B cell (primary cell): ENCODE results near the gene PLCB4. TPM values are rescaled to one million over a fixed set of nuclear protein-coding genes. Genes with fewer than 3 reads are reported as not detected.

ENCODE experiments used
- ATAC-seq: fragments of 200-7000 bp; cut with Tn5 transposase; one replicate; pipeline ENCODE4 v1.10.0; 2021; ENCODE audit warnings: low read depth, mild to moderate bottlenecking, moderate number of reproducible peaks, moderate library complexity
- CTCF ChIA-PET: fragments of 350-600 bp; sonication (Branson Sonifier 250); formaldehyde crosslinking; loops from one replicate; lab custom pipeline; 2021; ENCODE audit warnings: antibody characterized with exemption, inconsistent platforms; lab: Charles Lee
- POLR2A ChIA-PET: fragments of 350-600 bp; sonication (Branson Sonifier 250); formaldehyde crosslinking; loops from one replicate; lab custom pipeline; 2021; ENCODE audit warnings: antibody characterized with exemption; lab: Charles Lee
- DNase-seq: peaks from one replicate; pipeline ENCODE4 v3.0.0; 2013
- H2AFZ ChIP-seq: 2 replicates; pipeline ENCODE4 v1.6.1; 2012; ENCODE audit warnings: mild to moderate bottlenecking, low read depth, low read length; ENCODE audit not compliant: insufficient read depth, poor library complexity, severe bottlenecking
- H3K27ac ChIP-seq, 2 donors: 1 replicate in 1 of 2; 2 replicates in 1 of 2; pipeline ENCODE4 v1.5.1; 2012 to 2013; ENCODE audit warnings: low read length in 2 of 2, mild to moderate bottlenecking in 2 of 2, moderate library complexity in 1 of 2
- H3K27me3 ChIP-seq, 4 experiments: fragments of 200-600 bp in 1 of 4; sonication (generic) in 1 of 4; replicated peaks in 1 of 4; 1 replicate in 2 of 4; 2 replicates in 2 of 4; pipeline versions ENCODE4 v1.6.1 to v1.7.0; 2013 to 2016; ENCODE audit warnings: low read length in 3 of 4, mild to moderate bottlenecking in 2 of 4, mixed read lengths in 1 of 4, moderate library complexity in 1 of 4; ENCODE audit not compliant: insufficient read depth in 4 of 4, control insufficient read depth in 3 of 4; ENCODE audit errors: control extremely low read depth in 1 of 4
- H3K36me3 ChIP-seq, 2 experiments: replicated peaks in 1 of 2; 1 replicate in 1 of 2; 2 replicates in 1 of 2; pipeline versions ENCODE4 v1.6.1 to v1.7.1; 2013; ENCODE audit warnings: low read length in 1 of 2; ENCODE audit not compliant: insufficient read depth in 2 of 2, control insufficient read depth in 1 of 2; ENCODE audit errors: control extremely low read depth in 1 of 2, extremely low read depth in 1 of 2
- H3K4me1 ChIP-seq, 2 donors: fragments of 200-600 bp in 1 of 2; sonication (generic) in 1 of 2; 1 replicate in 1 of 2; 2 replicates in 1 of 2; pipeline versions ENCODE4 v1.5.1 to v1.6.1; 2013 to 2017; ENCODE audit warnings: low read length in 2 of 2; ENCODE audit not compliant: control insufficient read depth in 2 of 2, insufficient read depth in 2 of 2
- H3K4me2 ChIP-seq: replicated peaks from 2 replicates; pipeline ENCODE3; 2012; ENCODE audit warnings: mild to moderate bottlenecking, low read depth, low read length; ENCODE audit not compliant: poor library complexity, severe bottlenecking
- H3K4me3 ChIP-seq, 5 experiments: fragments of 200-600 bp in 1 of 5; sonication (generic) in 1 of 5; 1 replicate in 3 of 5; 2 replicates in 2 of 5; pipeline versions ENCODE4 v1.5.1 to v1.7.0; 2011 to 2016; ENCODE audit warnings: low read length in 4 of 5, mild to moderate bottlenecking in 4 of 5, low read depth in 2 of 5, control low read depth in 1 of 5, moderate library complexity in 1 of 5; ENCODE audit not compliant: insufficient read depth in 1 of 5; ENCODE audit errors: control extremely low read depth in 1 of 5, extremely low read depth in 1 of 5
- H3K79me2 ChIP-seq: fragments of 200-600 bp; sonication (generic); one replicate; pipeline ENCODE4 v1.6.0; 2016; ENCODE audit warnings: low read length; ENCODE audit not compliant: control insufficient read depth, insufficient read depth
- H3K9ac ChIP-seq: fragments of 200-600 bp; sonication (generic); 2 replicates; pipeline ENCODE4 v1.6.1; 2017; ENCODE audit warnings: mild to moderate bottlenecking, low read length, moderate library complexity
- H3K9me3 ChIP-seq, 3 donors: one replicate each; pipeline versions ENCODE4 v1.6.1 to v1.7.1; 2013; ENCODE audit warnings: low read length in 2 of 3; ENCODE audit not compliant: control insufficient read depth in 2 of 3, insufficient read depth in 1 of 3; ENCODE audit errors: control extremely low read depth in 1 of 3
- H4K20me1 ChIP-seq: 2 replicates; pipeline ENCODE4 v1.6.0; 2012; ENCODE audit warnings: mild to moderate bottlenecking, low read length; ENCODE audit not compliant: insufficient read depth, control insufficient read depth, poor library complexity, severe bottlenecking
- H3K27ac Mint-ChIP-seq: one replicate; pipeline ENCODE4 v1.8.0; 2021; ENCODE audit warnings: mixed read lengths
- H3K27me3 Mint-ChIP-seq: one replicate; pipeline ENCODE4 v1.8.0; 2021; ENCODE audit warnings: mixed read lengths
- H3K4me1 Mint-ChIP-seq: one replicate; pipeline ENCODE4 v1.8.0; 2021; ENCODE audit warnings: mixed read lengths
- H3K4me3 Mint-ChIP-seq: one replicate; pipeline ENCODE4 v1.8.0; 2021; ENCODE audit warnings: mixed read lengths
- H3K9me3 Mint-ChIP-seq: one replicate; pipeline ENCODE4 v1.8.0; 2022; ENCODE audit warnings: mixed read lengths; ENCODE audit not compliant: insufficient read depth
- CTCF ChIP-seq: fragments of 200-600 bp; IDR thresholded peaks from one replicate; pipeline ENCODE4 v1.8.0; 2022; ENCODE audit warnings: antibody characterized with exemption, mild to moderate bottlenecking
- EZH2 ChIP-seq: IDR thresholded peaks from 2 replicates; pipeline ENCODE4 v1.6.1; 2012; ENCODE audit warnings: borderline replicate concordance, low read depth, mild to moderate bottlenecking, moderate library complexity, low read length; ENCODE audit not compliant: insufficient read depth, poor library complexity, severe bottlenecking
- WGBS: methylation state at CpG from one replicate; pipeline ENCODE4 v1.1.5; 2013; ENCODE audit warnings: missing lambda C conversion rate; ENCODE audit not compliant: insufficient coverage; 5-methylcytosine and 5-hydroxymethylcytosine counted together
- intact Hi-C: fragments of 100-400 bp; cut with micrococcal nuclease; formaldehyde crosslinking; loops from one replicate; pipeline ENCODE4 v1.10.0; 2022
- polyA plus RNA-seq: library from polyadenylated mRNA; depleted of rRNA; stranded (reverse); fragments of >200 nt; gene quantifications from 2 replicates; pipeline ENCODE4 v1.2.3, GENCODE V29; 2012
- total RNA-seq, 2 donors: library from RNA; stranded (reverse); fragments of 120-200 nt in 1 of 2; gene quantifications; 1 replicate in 1 of 2; 2 replicates in 1 of 2; pipeline versions ENCODE4 v1.2.3 to v1.2.4, GENCODE V29; 2013 to 2022

Gene PLCB4
- total and polyA plus RNA-seq, 2 donors (not counting 1 experiment from before 2014, with no cell fraction given) = not detected

- CTCF ChIA-PET = interaction anchor here (6.6 kb wide), 1 partner anchor 8 kb away, joined by 44 read pairs; no protein-coding TSS in a partner anchor
- Mint-ChIP-seq H3K9me3 (no peaks in the 10 kb centered on the region), H3K27me3 (peaks cover 2% of the 10 kb centered on the region), H3K27ac (no peak overlapping the region), H3K4me3 (no peak overlapping the region), H3K4me1 (peaks cover 1% of the 10 kb centered on the region)
- H3K9ac ChIP-seq = no peak overlapping the region
- POLR2A ChIA-PET = no interaction called here
- H3K9me3 ChIP-seq = no peaks in the 10 kb centered on the region
- H2AFZ ChIP-seq = no peak overlapping the region
- no peak overlapping the region for H3K4me2 ChIP-seq
- no peaks in the 10 kb centered on the region for H3K4me1 ChIP-seq
- no peaks in the 10 kb centered on the region for H3K36me3 ChIP-seq
- intact Hi-C loops = no loop called here
- TF ChIP-seq CTCF = no peak
- no peaks in the 10 kb centered on the region for H3K27me3 ChIP-seq
- no peaks in the 10 kb centered on the region for H3K79me2 ChIP-seq
- DNase-seq (no peak), ATAC-seq (no peak)
- H3K27ac ChIP-seq = no peak overlapping the region
- H3K4me3 ChIP-seq = no peak overlapping the region
- H4K20me1 ChIP-seq = no peaks in the 10 kb centered on the region
These were observed 348.8 kb downstream of the PLCB4 start for GRCh38 chr20:9417665-9418064.

GRCh38 chr20:9422321-9423057 lies 353.6 kb downstream of the PLCB4 start:
- no peaks in the 10 kb centered on the region for H3K9me3 Mint-ChIP-seq
- CTCF ChIA-PET = interaction anchor here (6.6 kb wide), 1 partner anchor 13 kb away, joined by 44 read pairs; no protein-coding TSS in a partner anchor
- DNase-seq = no peak
- no peak for TF ChIP-seq CTCF
- no peak for TF ChIP-seq EZH2
- no peak overlapping the region for H3K4me3 ChIP-seq
- H3K4me2 ChIP-seq = no peak overlapping the region
- no peaks in the 10 kb centered on the region for H3K4me1 ChIP-seq
- no peak overlapping the region for H3K4me3 Mint-ChIP-seq
- peaks cover 2% of the 10 kb centered on the region for H3K27me3 Mint-ChIP-seq
- intact Hi-C loops = no loop called here
- POLR2A ChIA-PET = no interaction called here
- H3K27ac ChIP-seq = no peak overlapping the region
- H3K27ac Mint-ChIP-seq = no peak overlapping the region
- no peak overlapping the region for H3K9ac ChIP-seq
- ATAC-seq = no peak
- no peaks in the 10 kb centered on the region for H3K9me3 ChIP-seq
- H3K36me3 ChIP-seq = no peaks in the 10 kb centered on the region
- H4K20me1 ChIP-seq = no peaks in the 10 kb centered on the region
- H2AFZ ChIP-seq = no peak overlapping the region
- H3K27me3 ChIP-seq = no peaks in the 10 kb centered on the region
- H3K79me2 ChIP-seq = no peaks in the 10 kb centered on the region
- WGBS = 80% methylated on average over 1 of the region's 5 CpGs
- H3K4me1 Mint-ChIP-seq = no peaks in the 10 kb centered on the region
